GF-D8 (cell line): ENCODE results near the gene ZNF662.

Source experiments
- DNase-seq: peaks from one replicate; lab custom pipeline; 2025; lab: John Stamatoyannopoulos, UW

ZNF662 gene

GRCh38 chr3:42936157-42936981, 30.4 kb downstream of the ZNF662 start:
- DNase-seq, result no peak

DNA sequence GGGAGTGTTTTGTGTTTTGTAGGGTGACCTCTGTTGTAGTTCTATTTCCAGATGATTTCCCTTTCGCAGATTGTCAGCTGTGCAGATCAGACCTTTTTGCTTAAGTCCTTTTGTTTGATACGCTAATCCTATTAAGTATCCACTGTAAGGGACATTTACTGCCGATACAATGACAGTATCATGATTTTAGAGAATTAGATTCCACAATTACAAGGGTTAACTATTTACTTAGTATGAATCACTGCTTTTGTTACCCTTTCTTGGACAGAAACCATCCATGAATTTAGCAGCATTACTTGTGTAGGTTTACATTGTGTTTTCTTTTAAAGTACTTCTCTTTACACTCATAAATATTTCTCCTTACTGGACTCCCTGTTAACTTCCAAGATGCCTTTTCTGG, 31.4 kb downstream of the ZNF662 start:
- DNase-seq, result no peak

DNA sequence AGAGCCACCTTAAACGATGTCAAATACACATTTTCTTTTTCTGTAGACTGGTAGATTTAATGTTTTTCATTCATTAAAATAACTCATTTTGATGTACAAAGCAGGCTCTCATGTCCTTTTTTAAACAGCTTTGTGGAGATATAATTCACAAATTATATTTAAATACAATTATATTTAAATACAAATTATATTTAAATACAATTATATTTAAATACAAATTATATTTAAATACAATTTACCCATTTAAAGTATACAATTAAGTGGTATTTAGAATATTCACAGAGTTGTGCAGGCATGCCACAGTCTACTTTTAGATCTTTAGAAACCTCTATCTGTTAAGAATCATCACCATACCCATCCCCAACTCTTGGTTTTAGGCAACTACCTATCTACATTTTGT, 36.8 kb downstream of the ZNF662 start:
- DNase-seq, result no peak

- DNase-seq, result no peak
These were observed 40.1 kb downstream of the ZNF662 start for GRCh38 chr3:42946050-42946449.

GRCh38 chr3:42957573-42957972, 51.6 kb downstream of the ZNF662 start:
- DNase-seq, result no peak

- DNase-seq, result no peak
These were observed 54.3 kb downstream of the ZNF662 start for GRCh38 chr3:42960282-42960681.

DNA sequence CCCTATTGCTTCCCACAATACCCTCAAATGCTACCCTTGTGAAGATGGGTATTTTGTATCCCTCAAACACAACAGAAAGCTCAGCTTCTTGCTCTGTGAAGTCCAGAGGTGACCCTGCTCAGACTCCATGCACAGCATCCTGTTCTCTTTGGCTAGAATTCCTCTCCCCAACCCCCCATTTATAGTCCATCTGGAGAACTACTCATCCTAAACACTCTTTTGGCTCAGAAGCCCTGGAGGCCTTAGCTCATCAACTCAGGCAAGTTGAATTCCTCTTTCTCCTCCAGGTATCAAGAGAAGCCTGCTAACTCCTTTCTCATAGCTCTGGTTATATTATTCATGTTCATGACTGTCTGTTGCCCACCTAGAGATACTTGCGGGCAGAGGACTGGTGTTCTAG, 54.8 kb downstream of the ZNF662 start:
- no peak for DNase-seq

GRCh38 chr3:42961633-42962032, 55.7 kb downstream of the ZNF662 start:
- DNase-seq, result no peak

DNA sequence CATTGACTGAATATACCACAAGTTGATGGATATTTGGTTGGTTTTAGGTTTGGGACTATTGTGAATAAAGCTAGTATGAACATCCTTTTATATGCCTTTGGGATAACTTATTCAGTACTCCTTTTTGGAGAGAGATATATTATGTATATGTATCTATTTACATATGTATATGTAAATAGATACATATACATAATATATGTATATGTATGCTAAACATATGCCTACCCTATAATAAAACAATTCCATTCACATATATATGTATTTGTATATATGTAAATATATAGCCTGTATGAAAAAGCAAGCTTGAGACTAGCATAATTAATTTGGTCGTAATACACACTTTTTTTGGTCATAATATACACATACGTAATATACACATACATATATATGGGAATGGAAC, 57.3 kb downstream of the ZNF662 start:
- no peak for DNase-seq

- no peak for DNase-seq
These were observed 58.3 kb downstream of the ZNF662 start for GRCh38 chr3:42964266-42964665.
